SK-N-SH treated with all-trans-retinoic acid at 6 μM for 48 hours (cell line): ENCODE data around the gene KIF3B.

Source experiments
- ESRRG ChIP-seq: fragments of 250-450 bp; sonication (Bioruptor Pico); IDR thresholded peaks from 2 replicates; pipeline ENCODE4 v1.6.1; 2021; ENCODE audit warnings: mild to moderate bottlenecking
- ISL1 ChIP-seq: fragments of 250-450 bp; sonication (Bioruptor Pico); IDR thresholded peaks from 2 replicates; pipeline ENCODE4 v2.1.2; 2022; ENCODE audit warnings: mild to moderate bottlenecking, moderate library complexity
- PATZ1 ChIP-seq: fragments of 250-450 bp; sonication (Bioruptor Pico); IDR thresholded peaks from 2 replicates; pipeline ENCODE4 v1.8.0; 2020; ENCODE audit warnings: mild to moderate bottlenecking, moderate library complexity, borderline replicate concordance
- RARB ChIP-seq: fragments of 250-450 bp; sonication (Bioruptor Pico); IDR thresholded peaks from 2 replicates; pipeline ENCODE4 v1.8.0; 2021; ENCODE audit warnings: mild to moderate bottlenecking, moderate library complexity
- TOX ChIP-seq: fragments of 250-450 bp; sonication (Bioruptor Pico); IDR thresholded peaks from 2 replicates; pipeline ENCODE4 v1.8.0; 2021; ENCODE audit warnings: mild to moderate bottlenecking, moderate library complexity, borderline replicate concordance
- ZFP3 ChIP-seq: fragments of 250-450 bp; sonication (Bioruptor Pico); IDR thresholded peaks from 2 replicates; pipeline ENCODE4 v1.5.0; 2020; ENCODE audit warnings: mild to moderate bottlenecking, moderate library complexity
- TF ChIP-seq, protein P1 (sequence below): fragments of 250-450 bp; sonication (Bioruptor Pico); IDR thresholded peaks from 2 replicates; pipeline ENCODE4 v1.5.1; 2020; ENCODE audit warnings: low read depth, mild to moderate bottlenecking, moderate library complexity

DNA sequence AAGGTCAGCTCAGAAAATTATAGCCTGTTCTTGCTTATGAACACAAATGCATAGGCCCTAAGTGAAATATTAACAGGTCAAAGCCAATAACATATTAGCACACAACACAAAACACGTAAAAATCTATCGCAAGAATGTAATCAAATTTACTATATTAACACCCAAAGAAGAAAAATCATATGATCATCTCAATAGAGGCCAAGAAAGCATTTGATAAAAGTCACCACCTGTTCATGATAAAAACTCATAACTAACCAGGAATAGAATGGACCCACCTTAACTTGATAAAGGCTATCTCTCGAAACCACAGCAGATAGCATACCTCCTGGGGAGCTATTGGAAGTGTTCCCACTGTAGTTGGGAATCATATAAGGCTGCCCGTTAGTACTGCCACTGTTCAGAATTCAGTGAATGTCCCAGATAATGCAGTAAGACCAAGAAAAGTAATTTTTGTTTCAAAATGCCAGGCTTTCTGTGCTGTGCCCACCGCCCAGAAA, 48.2 kb upstream of the KIF3B start:
- no peak for TF ChIP-seq PATZ1 (CRISPR knock-in tag)
- TF ChIP-seq ZFP3: no peak
- TF ChIP-seq TOX (CRISPR knock-in tag): no peak
- TF ChIP-seq, protein P1, sequence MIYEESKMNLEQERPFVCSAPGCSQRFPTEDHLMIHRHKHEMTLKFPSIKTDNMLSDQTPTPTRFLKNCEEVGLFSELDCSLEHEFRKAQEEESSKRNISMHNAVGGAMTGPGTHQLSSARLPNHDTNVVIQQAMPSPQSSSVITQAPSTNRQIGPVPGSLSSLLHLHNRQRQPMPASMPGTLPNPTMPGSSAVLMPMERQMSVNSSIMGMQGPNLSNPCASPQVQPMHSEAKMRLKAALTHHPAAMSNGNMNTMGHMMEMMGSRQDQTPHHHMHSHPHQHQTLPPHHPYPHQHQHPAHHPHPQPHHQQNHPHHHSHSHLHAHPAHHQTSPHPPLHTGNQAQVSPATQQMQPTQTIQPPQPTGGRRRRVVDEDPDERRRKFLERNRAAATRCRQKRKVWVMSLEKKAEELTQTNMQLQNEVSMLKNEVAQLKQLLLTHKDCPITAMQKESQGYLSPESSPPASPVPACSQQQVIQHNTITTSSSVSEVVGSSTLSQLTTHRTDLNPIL: no peak
- no peak for TF ChIP-seq ESRRG (CRISPR knock-in tag)
- TF ChIP-seq ISL1 (CRISPR knock-in tag): no peak
- TF ChIP-seq RARB (CRISPR knock-in tag): no peak
